Measurements from ENCODE around the gene GLYAT.

GRCh38 chr11:58770166-58770565, 38.4 kb upstream of the GLYAT start:
- TF ChIP-seq EZH2 (IDR thresholded peaks at IDR 0.05; ENCODE audit: borderline replicate concordance, insufficient read depth, low read depth, low read length, poor library complexity, severe bottlenecking) (no peak), CTCF (IDR thresholded peaks at IDR 0.05) (no peak)

Measured in B cell (primary cell).